IMR-90 (cell line): Measurements from ENCODE around the gene SRD5A3. TPM values are rescaled to one million over a fixed set of nuclear protein-coding genes. Genes with fewer than 3 reads are reported as not detected.

Source experiments
- ATAC-seq: fragments of 200-7000 bp; cut with Tn5 transposase; 2 replicates; pipeline ENCODE4 v1.9.1; 2020; ENCODE audit warnings: low read depth, mild to moderate bottlenecking, moderate library complexity
- BruUV-seq: library from RNA; stranded (reverse); fragments of 400-500 nt; replicated peaks from 2 replicates; lab custom pipeline; 2021; lab: Mats Ljungman, UMichigan
- CTCF ChIA-PET: fragments of 300-600 bp; formaldehyde crosslinking; extraction: SDS; loops from one replicate; lab custom pipeline; 2021; ENCODE audit warnings: antibody characterized with exemption; lab: Yijun Ruan, JAX
- POLR2A ChIA-PET: fragments of 300-600 bp; sonication (Branson Sonifier 250); formaldehyde crosslinking; loops from one replicate; lab custom pipeline; 2022; ENCODE audit warnings: antibody characterized with exemption; ENCODE audit not compliant: unreplicated experiment; lab: Charles Lee
- DNase-seq: peaks from one replicate; pipeline ENCODE4 v3.0.0; 2013
- H2AFZ ChIP-seq: replicated peaks from 2 replicates; pipeline ENCODE3; 2013; ENCODE audit warnings: low read length, mild to moderate bottlenecking; ENCODE audit not compliant: poor library complexity
- H2AK5ac ChIP-seq: 2 replicates; pipeline ENCODE4 v1.6.1; 2013; ENCODE audit warnings: low read depth, low read length, inconsistent platforms
- H2AK9ac ChIP-seq: replicated peaks from 2 replicates; pipeline ENCODE3; 2013; ENCODE audit warnings: mild to moderate bottlenecking, low read depth, low read length, moderate library complexity; ENCODE audit not compliant: poor library complexity
- H2BK120ac ChIP-seq: 2 replicates; pipeline ENCODE4 v1.6.1; 2013; ENCODE audit warnings: low read depth, low read length, inconsistent platforms
- H2BK15ac ChIP-seq: 3 replicates; pipeline ENCODE4 v1.6.1; 2013; ENCODE audit warnings: low read depth, low read length, inconsistent platforms
- H2BK20ac ChIP-seq: 2 replicates; pipeline ENCODE4 v1.6.1; 2013; ENCODE audit warnings: low read depth, mild to moderate bottlenecking, inconsistent platforms, low read length, moderate library complexity
- H2BK5ac ChIP-seq: 2 replicates; pipeline ENCODE4 v1.6.1; 2013; ENCODE audit warnings: mild to moderate bottlenecking, low read depth, low read length, inconsistent platforms; ENCODE audit not compliant: poor library complexity, severe bottlenecking
- H3K14ac ChIP-seq: replicated peaks from 2 replicates; pipeline ENCODE4 v1.6.1; 2013; ENCODE audit warnings: low read depth, low read length, inconsistent platforms
- H3K18ac ChIP-seq: 2 replicates; pipeline ENCODE4 v1.6.1; 2013; ENCODE audit warnings: low read depth, low read length, control low read depth
- H3K23ac ChIP-seq: 2 replicates; pipeline ENCODE4 v1.6.1; 2013; ENCODE audit warnings: low read depth, low read length, inconsistent platforms
- H3K27ac ChIP-seq: 2 replicates; pipeline ENCODE4 v1.5.1; 2013; ENCODE audit warnings: mild to moderate bottlenecking, control low read depth, low read length; ENCODE audit not compliant: insufficient read depth
- H3K27me3 ChIP-seq: 2 replicates; pipeline ENCODE4 v1.6.1; 2013; ENCODE audit warnings: low read length; ENCODE audit not compliant: control insufficient read depth, insufficient read depth
- H3K36me3 ChIP-seq: 2 replicates; pipeline ENCODE4 v1.6.1; 2013; ENCODE audit warnings: low read length, mixed read lengths; ENCODE audit not compliant: control insufficient read depth, insufficient read depth
- H3K4ac ChIP-seq: 2 replicates; pipeline ENCODE4 v1.6.1; 2013; ENCODE audit warnings: low read depth, low read length, inconsistent platforms
- H3K4me1 ChIP-seq: 2 replicates; pipeline ENCODE4 v1.6.1; 2013; ENCODE audit warnings: low read length, mixed read lengths; ENCODE audit not compliant: control insufficient read depth, insufficient read depth
- H3K4me2 ChIP-seq: 2 replicates; pipeline ENCODE4 v1.6.1; 2013; ENCODE audit warnings: low read depth, mild to moderate bottlenecking, control low read depth, low read length, moderate library complexity
- H3K4me3 ChIP-seq: 2 replicates; pipeline ENCODE4 v1.5.1; 2013; ENCODE audit warnings: low read depth, mild to moderate bottlenecking, control low read depth, low read length, moderate library complexity; ENCODE audit not compliant: insufficient read depth
- H3K56ac ChIP-seq: 2 replicates; pipeline ENCODE4 v1.6.1; 2013; ENCODE audit warnings: low read length, inconsistent platforms; ENCODE audit not compliant: insufficient read depth; ENCODE audit errors: extremely low read depth
- H3K79me1 ChIP-seq, 2 experiments: 2 replicates each; pipeline ENCODE4 v1.6.1; 2013; ENCODE audit warnings: low read length in 2 of 2, inconsistent platforms in 1 of 2, low read depth in 1 of 2
- H3K9ac ChIP-seq: 2 replicates; pipeline ENCODE4 v1.6.1; 2013; ENCODE audit warnings: low read depth, low read length, control low read depth
- H3K9me1 ChIP-seq: 2 replicates; pipeline ENCODE4 v1.6.1; 2013; ENCODE audit warnings: low read length, inconsistent platforms; ENCODE audit not compliant: insufficient read depth
- H3K9me3 ChIP-seq: 2 replicates; pipeline ENCODE4 v1.6.1; 2013; ENCODE audit warnings: low read length; ENCODE audit not compliant: control insufficient read depth, insufficient read depth
- H4K20me1 ChIP-seq: 2 replicates; pipeline ENCODE4 v1.6.1; 2013; ENCODE audit warnings: low read length, inconsistent platforms; ENCODE audit not compliant: insufficient read depth
- H4K5ac ChIP-seq: 2 replicates; pipeline ENCODE4 v1.6.1; 2013; ENCODE audit warnings: mild to moderate bottlenecking, low read depth, low read length, control low read depth
- H4K8ac ChIP-seq, 2 experiments: 2 replicates each; pipeline ENCODE4 v1.6.1; 2013; ENCODE audit warnings: low read depth in 2 of 2, low read length in 2 of 2, control low read depth in 1 of 2, inconsistent platforms in 1 of 2
- H4K91ac ChIP-seq: 2 replicates; pipeline ENCODE4 v1.6.1; 2013; ENCODE audit warnings: low read depth, low read length, inconsistent platforms; ENCODE audit not compliant: insufficient read depth
- BHLHE40 ChIP-seq: fragments of 150-350 bp; IDR thresholded peaks from 2 replicates; pipeline ENCODE4 v1.6.1; 2016; ENCODE audit warnings: mild to moderate bottlenecking, low read depth, low read length
- CEBPB ChIP-seq: IDR thresholded peaks from 2 replicates; pipeline ENCODE4 v1.6.1; 2012; ENCODE audit warnings: low read depth, low read length, improper control_type of control experiment
- CHD1 ChIP-seq: IDR thresholded peaks from 2 replicates; pipeline ENCODE4 v1.6.1; 2012; ENCODE audit warnings: low read depth, low read length, improper control_type of control experiment
- CTCF ChIP-seq: conservative IDR thresholded peaks from 2 replicates; pipeline ENCODE4 v1.5.1; 2012; ENCODE audit warnings: mild to moderate bottlenecking, low read depth, low read length, improper control_type of control experiment
- ELK1 ChIP-seq: fragments of 150-350 bp; IDR thresholded peaks from 2 replicates; pipeline ENCODE4 v1.6.1; 2016; ENCODE audit warnings: low read depth, mild to moderate bottlenecking, low read length, moderate library complexity, borderline replicate concordance
- FOS ChIP-seq: fragments of 150-350 bp; IDR thresholded peaks from 2 replicates; pipeline ENCODE4 v1.6.1; 2016; ENCODE audit warnings: low read depth, low read length
- MAFK ChIP-seq: IDR thresholded peaks from 2 replicates; pipeline ENCODE4 v1.6.1; 2012; ENCODE audit warnings: low read depth, low read length, improper control_type of control experiment
- MAZ ChIP-seq: IDR thresholded peaks from 2 replicates; pipeline ENCODE4 v1.6.1; 2012; ENCODE audit warnings: low read depth, mild to moderate bottlenecking, low read length, improper control_type of control experiment, moderate library complexity, borderline replicate concordance
- MXI1 ChIP-seq: IDR thresholded peaks from 2 replicates; pipeline ENCODE4 v1.6.1; 2012; ENCODE audit warnings: low read depth, mild to moderate bottlenecking, low read length, moderate library complexity, borderline replicate concordance
- NFE2L2 ChIP-seq: fragments of 150-350 bp; IDR thresholded peaks from 2 replicates; pipeline ENCODE4 v1.6.1; 2016; ENCODE audit warnings: low read depth, mild to moderate bottlenecking, low read length
- POLR2A ChIP-seq: IDR thresholded peaks from 2 replicates; pipeline ENCODE4 v1.6.1; 2012; ENCODE audit warnings: mild to moderate bottlenecking, low read depth, low read length
- RAD21 ChIP-seq: IDR thresholded peaks from 2 replicates; pipeline ENCODE4 v1.6.1; 2012; ENCODE audit warnings: low read length, improper control_type of control experiment
- RCOR1 ChIP-seq: IDR thresholded peaks from 2 replicates; pipeline ENCODE4 v1.6.1; 2012; ENCODE audit warnings: mild to moderate bottlenecking, low read length, improper control_type of control experiment; ENCODE audit not compliant: insufficient replicate concordance
- RFX5 ChIP-seq: IDR thresholded peaks from 2 replicates; pipeline ENCODE4 v1.8.0; 2012; ENCODE audit warnings: low read depth, mild to moderate bottlenecking, low read length, moderate library complexity
- SMC3 ChIP-seq: fragments of 150-350 bp; IDR thresholded peaks from 2 replicates; pipeline ENCODE4 v1.6.1; 2016; ENCODE audit warnings: low read depth, mild to moderate bottlenecking, antibody characterized with exemption, low read length, moderate library complexity
- USF2 ChIP-seq: fragments of 150-350 bp; IDR thresholded peaks from 2 replicates; pipeline ENCODE4 v1.6.1; 2017; ENCODE audit warnings: mild to moderate bottlenecking, antibody characterized with exemption, low read length, low read depth
- WGBS, 2 experiments: methylation state at CpG; one replicate each; pipeline versions ENCODE4 v1.1.5 to v1.1.7; 2013; ENCODE audit warnings: missing lambda C conversion rate in 2 of 2; ENCODE audit not compliant: insufficient read length in 1 of 2; ENCODE audit errors: extremely low coverage in 2 of 2; 5-methylcytosine and 5-hydroxymethylcytosine counted together
- dilution Hi-C: fragments of 300-500 bp; cut with HindIII; formaldehyde crosslinking; loops from one replicate; pipeline ENCODE4 v1.14.3; 2018; ENCODE audit warnings: low sequenced_read_pairs; ENCODE audit not compliant: unreplicated experiment
- in situ Hi-C: fragments of 300-500 bp; cut with MboI; formaldehyde crosslinking; loops from 3 replicates; pipeline ENCODE4 v1.14.3; 2019; ENCODE audit warnings: low sequenced_read_pairs, inconsistent platforms, mixed read lengths
- intact Hi-C: fragments of 100-400 bp; cut with micrococcal nuclease; formaldehyde crosslinking; loops from 2 replicates; pipeline ENCODE4 v1.10.0; 2022
- polyA plus RNA-seq, 3 experiments: library from polyadenylated mRNA; depleted of rRNA; stranded (reverse); fragments of >200 nt; gene quantifications; 2 replicates each; pipeline ENCODE4 v1.2.3, GENCODE V29; 2012; ENCODE audit warnings: low replicate concordance in 1 of 3
- total RNA-seq: library from RNA; depleted of rRNA; stranded (reverse); fragments of >200 nt; gene quantifications from 2 replicates; pipeline ENCODE4 v1.2.3, GENCODE V29; 2012

SRD5A3 gene
- total and polyA plus RNA-seq, 2 of the 4 experiments (the other 2 are of a cell fraction) = 5.6 to 6.8 TPM

GRCh38 chr4:55355555-55355954 lies 9.5 kb downstream of the SRD5A3 start:
- Histone ChIP-seq H2AK9ac (no peak overlapping the region), H3K18ac (no peak overlapping the region), H3K4me3 (no peak overlapping the region), H3K9ac (no peak overlapping the region), H3K4ac (no peak overlapping the region), H3K56ac (no peak overlapping the region), H3K27me3 (no peaks in the 10 kb centered on the region), H3K4me1 (peaks cover 10% of the 10 kb centered on the region), H2BK15ac (no peak overlapping the region), H2BK5ac (no peak overlapping the region), H4K91ac (no peak overlapping the region), H2BK20ac (no peak overlapping the region), H2AFZ (no peak overlapping the region), H3K27ac (no peak overlapping the region), H3K9me3 (no peaks in the 10 kb centered on the region), H2AK5ac (no peak overlapping the region), H3K36me3 (no peaks in the 10 kb centered on the region), H2BK120ac (no peak overlapping the region), H4K5ac (no peak overlapping the region), H4K8ac (no peak overlapping the region), H3K23ac (no peak overlapping the region), H3K14ac (no peak overlapping the region), H4K20me1 (no peaks in the 10 kb centered on the region), H3K9me1 (peaks cover 11% of the 10 kb centered on the region), H3K79me1 (peaks cover 0 to 20% of the 10 kb centered on the region in 2 experiments; a peak in 2 of 4 replicates), H3K4me2 (no peak overlapping the region)
- TF ChIP-seq SMC3 = no peak
- TF ChIP-seq CHD1 = no peak
- TF ChIP-seq MAFK = no peak
- no peak for TF ChIP-seq CTCF
- no peak for TF ChIP-seq USF2
- no peak for TF ChIP-seq RFX5
- no peak for TF ChIP-seq BHLHE40
- no peak for TF ChIP-seq RAD21
- no peak for TF ChIP-seq MAZ
- no peak for TF ChIP-seq CEBPB
- no peak for TF ChIP-seq FOS
- TF ChIP-seq RCOR1 = no peak
- TF ChIP-seq ELK1 = no peak
- TF ChIP-seq POLR2A = no peak
- no peak for TF ChIP-seq NFE2L2
- no peak for TF ChIP-seq MXI1
- no CpG with 5 or more reads among the region's 6 CpGs for WGBS, 2 experiments
- DNase-seq (no peak), ATAC-seq (no peak)
- ChIA-PET CTCF (interaction anchor here (0.7 to 0.8 kb wide), 3 partner anchors 91 to 182 kb away, joined by 3 to 5 read pairs (median 4); no protein-coding TSS in a partner anchor), POLR2A (no interaction called here)
- intact Hi-C loops (no loop called here), dilution Hi-C loops (no loop called here), in situ Hi-C loops (no loop called here)
- BruUV-seq = no TSS peak
